ENCODE data around the gene LDOC1.
A peak's percentile ranks its signal among the peaks of the same experiment; 100 is the strongest.
"Not testable (repeated sequence)": the region's sequence is repeated elsewhere in the genome, so short reads cannot be mapped to it uniquely, and the experiment has no call there.

Gene LDOC1

DNA sequence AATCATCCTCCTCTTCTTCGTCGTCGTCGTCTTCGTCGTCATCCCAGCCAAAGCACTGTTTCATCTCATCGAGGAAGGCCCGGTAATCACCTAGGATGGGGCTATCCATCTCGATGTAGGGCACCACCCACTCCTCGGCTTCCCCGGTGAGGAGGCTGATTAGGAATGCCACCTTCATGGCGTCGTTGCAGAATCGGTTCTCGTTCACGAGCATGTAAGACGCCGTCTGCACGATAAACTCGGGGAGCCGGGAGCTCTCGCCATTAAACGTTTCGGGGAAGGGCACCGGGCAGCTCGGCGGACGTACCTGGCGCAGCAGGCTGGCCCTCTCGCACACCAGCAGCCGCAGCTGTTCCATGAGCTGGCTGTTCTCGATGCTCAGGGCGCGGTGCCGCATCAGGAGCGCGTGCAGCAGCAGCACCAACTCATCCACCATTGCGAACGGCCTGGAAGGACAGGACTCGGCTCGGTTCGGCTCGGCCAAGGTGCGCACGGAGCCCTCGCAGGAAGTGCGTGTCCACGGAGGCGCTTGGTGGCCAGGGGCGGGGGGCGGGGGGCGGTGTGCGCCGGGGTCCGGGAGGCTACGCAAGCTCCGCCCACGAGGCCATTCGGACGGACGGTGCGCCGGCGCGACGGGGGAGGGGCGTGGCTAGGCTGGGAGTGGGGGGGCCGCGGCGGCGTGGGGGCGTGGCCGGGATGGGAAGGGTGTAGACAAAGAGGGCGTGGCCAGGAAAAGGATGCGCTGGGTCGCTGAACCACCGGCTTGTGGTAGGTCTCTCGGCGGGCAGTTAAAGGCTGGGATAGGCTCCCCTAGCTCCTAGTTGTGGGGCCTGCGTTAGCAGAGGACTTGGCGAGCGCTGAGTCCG lies at the start of gene LDOC1:
LDOC1 (minus strand) TSS at position 544 of the 866 bp plus-strand sequence; CDS start at position 436, 108 bp downstream.
- DNase-seq (ENCODE audit: low read depth in 3 of 3, low spot score in 1 of 3), result peak; percentile 32 to 66 (median 60)

DNA sequence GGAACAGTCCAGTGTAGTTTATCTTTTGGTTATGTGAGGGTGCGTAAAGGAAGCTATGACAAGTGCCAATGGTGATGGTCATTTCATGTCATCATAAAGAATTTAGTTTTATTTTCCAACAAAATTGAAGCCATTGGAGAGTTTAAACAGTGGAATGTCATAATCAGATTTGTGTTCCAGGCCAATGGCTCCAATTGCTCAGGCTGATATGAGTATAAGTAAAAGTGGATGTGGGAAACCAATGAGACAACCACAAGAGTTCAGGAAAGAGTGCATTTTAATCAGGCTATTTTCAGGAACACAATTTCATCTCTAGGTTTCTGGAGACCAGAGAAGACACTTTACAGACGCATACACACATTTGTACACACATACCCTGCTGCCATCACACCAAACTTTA lies 44.7 kb upstream of the LDOC1 start:
- DNase-seq (ENCODE audit: low read depth in 3 of 3, low spot score in 1 of 3), result no peak

DNA sequence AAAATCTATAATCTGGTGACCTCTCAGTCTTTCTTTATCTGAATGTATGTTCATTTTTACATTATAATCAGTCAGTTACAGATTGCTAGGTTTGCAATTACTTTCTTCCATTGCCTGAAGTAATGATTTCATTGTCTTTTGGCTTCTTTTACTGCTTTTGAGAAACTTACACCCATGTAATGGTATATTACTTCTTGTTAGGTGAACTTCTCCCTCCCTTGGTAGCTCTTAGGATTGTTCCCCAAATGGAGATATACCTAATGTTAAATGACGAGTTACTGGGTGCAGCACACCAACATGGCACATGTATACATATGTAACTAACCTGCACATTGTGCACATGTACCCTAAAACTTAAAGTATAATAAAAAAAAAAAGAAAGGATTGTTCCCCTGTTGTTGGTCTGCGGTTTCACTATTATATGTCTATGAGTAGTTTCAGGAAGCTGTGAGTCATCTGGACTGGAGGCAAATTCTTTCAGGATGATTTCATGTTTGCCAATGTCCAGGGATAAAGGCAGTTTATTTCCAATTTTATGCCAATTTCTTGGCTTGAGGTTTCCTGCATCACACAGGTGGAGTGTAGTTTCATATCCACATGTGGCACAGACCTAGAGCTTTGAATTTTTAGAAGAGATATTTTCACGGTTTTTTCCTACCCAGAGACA lies 43.5 kb upstream of the LDOC1 start:
- no peak for DNase-seq (ENCODE audit: low read depth in 3 of 3, low spot score in 1 of 3)

DNA sequence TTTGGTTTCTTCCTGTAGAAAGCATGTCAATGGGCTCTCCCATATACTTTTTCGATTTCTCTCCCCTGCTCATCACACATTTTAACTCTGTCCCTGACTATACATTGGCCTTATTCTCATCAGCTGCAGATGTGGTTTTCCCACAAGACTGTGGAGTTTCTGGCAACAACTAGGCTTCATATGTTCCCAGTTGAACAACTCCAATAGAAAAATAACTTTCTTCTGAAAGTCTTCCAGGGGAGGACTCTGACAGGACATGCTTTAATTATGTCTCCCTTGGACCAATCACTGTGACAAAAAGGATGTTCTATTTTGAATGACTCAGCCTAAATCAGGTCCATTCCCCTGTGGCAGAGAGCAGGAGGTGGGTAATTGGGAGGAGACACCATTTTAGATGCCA lies 37.3 kb upstream of the LDOC1 start:
- no peak for DNase-seq (ENCODE audit: low read depth in 3 of 3, low spot score in 1 of 3)

DNA sequence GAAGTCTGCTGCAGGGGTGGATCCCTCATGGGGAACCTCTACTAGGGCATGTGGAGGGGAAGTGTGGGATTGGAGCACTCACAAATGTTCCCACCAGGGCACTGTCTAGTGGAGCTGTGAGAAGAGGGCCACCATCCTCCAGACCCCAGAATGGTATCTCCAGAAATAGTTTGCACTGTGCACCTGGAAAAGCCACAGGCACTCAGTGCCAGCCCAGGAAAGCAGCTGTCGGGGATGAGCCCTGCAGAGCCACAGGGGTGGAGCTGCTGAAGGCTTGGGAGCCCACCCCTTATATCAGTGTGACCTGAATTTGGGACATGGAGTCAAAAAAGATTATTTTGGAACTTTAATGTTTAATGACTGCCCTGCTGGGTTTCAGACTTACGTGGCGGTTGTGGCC lies 25.0 kb upstream of the LDOC1 start:
- no peak for DNase-seq (ENCODE audit: low read depth in 3 of 3, low spot score in 1 of 3)

- not testable (repeated sequence) for DNase-seq (ENCODE audit: low read depth in 3 of 3, low spot score in 1 of 3)
Measured at GRCh38 chrX:141188573-141188972, 11.6 kb upstream of the LDOC1 start.

- DNase-seq (ENCODE audit: low read depth in 3 of 3, low spot score in 1 of 3), result no peak
Measured at GRCh38 chrX:141185366-141185765, 8.4 kb upstream of the LDOC1 start.

DNA sequence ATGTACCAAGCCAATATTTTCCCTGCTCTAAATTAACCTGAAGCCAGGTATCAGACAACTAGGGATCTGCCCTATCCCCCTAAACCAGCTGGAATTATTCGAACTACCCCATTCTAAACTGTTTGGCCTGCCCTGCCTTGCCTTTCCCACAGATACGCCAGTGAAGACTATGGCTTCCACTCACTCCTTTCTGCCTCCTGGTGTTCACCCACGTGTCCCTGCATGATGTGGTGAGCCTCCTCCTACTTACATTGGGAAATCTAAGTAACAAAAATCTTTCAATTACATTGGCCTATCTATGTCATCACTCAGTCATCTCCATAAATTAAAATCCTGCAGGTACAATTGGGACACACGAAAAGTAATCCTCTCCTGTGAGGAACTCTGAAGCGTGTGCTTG lies 6.1 kb upstream of the LDOC1 start:
- no peak for DNase-seq (ENCODE audit: low read depth in 3 of 3, low spot score in 1 of 3)

DNA sequence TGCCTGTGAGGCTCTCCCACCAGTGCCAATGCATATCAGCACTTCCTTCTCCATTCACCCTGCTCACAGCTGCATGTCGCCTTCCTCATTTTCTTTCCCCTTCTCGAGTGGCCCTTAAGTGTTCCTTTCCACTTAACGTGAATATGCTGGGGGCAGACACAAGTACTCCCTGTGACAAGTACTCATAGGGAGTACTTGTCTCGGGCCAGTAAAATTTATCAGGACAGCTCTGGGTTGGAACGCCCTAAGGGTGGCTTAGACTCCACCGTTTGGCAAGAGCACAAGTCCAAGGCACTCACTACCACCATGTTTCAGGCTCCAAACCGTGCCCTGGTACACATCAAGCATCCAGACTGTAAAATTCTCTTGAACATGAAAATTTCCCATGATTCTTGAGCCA lies 3.9 kb upstream of the LDOC1 start:
- no peak for DNase-seq (ENCODE audit: low read depth in 3 of 3, low spot score in 1 of 3)

- no peak for DNase-seq (ENCODE audit: low read depth in 3 of 3, low spot score in 1 of 3)
Measured at GRCh38 chrX:141175786-141176185, 1.1 kb downstream of the LDOC1 start.

GRCh38 chrX:141164406-141164805 lies 12.5 kb downstream of the LDOC1 start:
- DNase-seq (ENCODE audit: low read depth in 3 of 3, low spot score in 1 of 3), result no peak

GRCh38 chrX:141158084-141158483 lies 18.8 kb downstream of the LDOC1 start:
- no peak for DNase-seq (ENCODE audit: low read depth in 3 of 3, low spot score in 1 of 3)

GRCh38 chrX:141155231-141155630 lies 21.7 kb downstream of the LDOC1 start:
- not testable (repeated sequence) for DNase-seq (ENCODE audit: low read depth in 3 of 3, low spot score in 1 of 3)

DNA sequence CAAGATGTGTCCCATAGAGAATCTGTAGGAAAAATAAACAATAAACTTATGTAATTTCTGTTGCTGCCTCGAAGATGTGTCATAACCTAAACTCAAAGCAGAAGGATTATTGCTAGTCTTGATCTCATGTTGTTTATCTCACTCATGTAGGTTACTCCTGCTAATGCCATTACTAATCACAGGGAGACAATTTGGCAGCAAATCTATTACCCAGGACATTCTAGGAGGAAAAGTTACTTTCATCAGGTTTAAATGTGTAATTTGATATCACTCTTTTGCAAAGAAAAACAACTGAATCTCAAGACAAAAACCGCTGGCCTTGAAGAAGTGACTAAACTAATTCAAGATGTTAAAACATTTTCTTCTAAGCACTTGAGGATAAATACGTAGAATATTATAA lies 34.0 kb downstream of the LDOC1 start:
- DNase-seq (ENCODE audit: low read depth in 3 of 3, low spot score in 1 of 3), result no peak

- DNase-seq (ENCODE audit: low read depth in 3 of 3, low spot score in 1 of 3), result no peak
Measured at GRCh38 chrX:141133272-141133671, 43.7 kb downstream of the LDOC1 start.

DNA sequence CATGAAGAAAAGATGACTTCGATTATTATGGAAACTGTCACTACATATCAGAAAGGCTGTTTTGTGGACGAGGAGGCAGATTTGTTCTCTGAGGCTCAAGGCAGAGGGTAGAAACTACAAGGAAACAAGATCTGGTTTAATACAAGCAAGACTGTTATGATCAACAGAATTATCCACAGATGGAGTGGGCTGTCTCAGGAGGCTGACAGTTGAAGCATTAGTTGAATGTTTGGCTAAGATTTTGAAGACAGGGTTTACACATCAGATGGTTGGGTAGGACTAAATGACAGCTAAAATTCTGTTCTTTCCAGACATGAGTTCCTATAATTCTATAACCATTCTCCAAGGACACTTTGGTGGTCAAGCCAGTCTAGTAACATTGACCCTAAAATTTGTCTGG lies 49.8 kb downstream of the LDOC1 start:
- DNase-seq (ENCODE audit: low read depth in 3 of 3, low spot score in 1 of 3), result no peak
